Measurements from ENCODE around the gene WIPF3. TPM values are rescaled to one million over a fixed set of nuclear protein-coding genes. Genes with fewer than 3 reads are reported as not detected.

Gene WIPF3
- total and polyA plus RNA-seq, 8 donors: 1.2 to 11.2 (median 4.0) TPM; not detected in 1

DNA sequence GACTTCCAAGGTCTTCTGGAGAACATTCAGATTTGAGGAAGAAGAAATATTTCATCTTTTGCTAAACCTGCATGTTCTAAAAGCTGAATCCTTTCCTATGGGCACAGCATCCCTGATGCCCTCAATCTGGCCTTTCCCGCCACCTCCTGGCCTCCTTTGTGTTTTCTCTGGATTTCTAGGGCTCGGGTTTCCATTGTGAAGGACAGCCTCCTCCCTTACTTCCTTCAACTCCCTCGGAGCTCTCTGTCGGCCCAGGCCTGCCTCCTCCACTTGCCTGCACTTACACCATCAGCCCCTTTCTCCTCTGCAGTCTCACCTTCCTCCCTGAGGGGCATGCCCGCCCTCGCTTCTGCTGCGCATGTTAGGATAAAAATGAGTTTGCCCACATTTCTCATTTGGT is 75.4 kb downstream of the WIPF3 start:
- TF ChIP-seq EP300 (IDR thresholded peaks at IDR 0.05): no peak
- WGBS, 5 donors: 61 to 75% (median 68%) methylated on average over 7 of the region's 7 CpGs
- Histone ChIP-seq H3K4me1 (peaks cover 9 to 36% (median 22%) of the 10 kb centered on the region in 4 donors), H3K36me3 (no peaks in the 10 kb centered on the region), H3K4me3 (no peak overlapping the region), H3K27ac (no peak overlapping the region), H3K9me3 (no peaks in the 10 kb centered on the region), H3K27me3 (peaks cover 0 to 5% (median 0%) of the 10 kb centered on the region in 3 donors)
- no peak for DNase-seq
- intact Hi-C loops (cut with DNase I; ENCODE audit: low total_unique reads): no loop called here

DNA sequence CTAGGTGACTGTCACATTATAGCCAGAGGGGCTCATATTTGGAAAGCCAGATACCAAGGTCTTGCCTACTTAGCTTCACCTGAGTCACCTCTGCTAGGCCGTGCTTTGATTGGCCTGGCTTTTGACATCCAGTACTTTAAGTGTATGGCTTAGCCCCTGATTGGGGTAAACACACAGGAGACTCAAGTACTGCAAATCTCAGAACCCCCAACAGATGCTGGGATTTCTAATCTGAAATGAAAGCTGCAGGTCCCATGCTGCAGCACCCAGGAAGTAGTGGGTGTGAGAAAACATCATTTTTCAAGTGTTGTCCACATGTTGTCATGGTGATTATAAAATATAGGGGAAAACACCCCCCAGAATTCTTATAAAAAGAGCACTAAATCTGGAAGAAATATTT is 76.2 kb downstream of the WIPF3 start:
- no peak for TF ChIP-seq POLR2A (IDR thresholded peaks at IDR 0.05)
- TF ChIP-seq EP300 (IDR thresholded peaks at IDR 0.05): no peak
- TF ChIP-seq, protein P1, sequence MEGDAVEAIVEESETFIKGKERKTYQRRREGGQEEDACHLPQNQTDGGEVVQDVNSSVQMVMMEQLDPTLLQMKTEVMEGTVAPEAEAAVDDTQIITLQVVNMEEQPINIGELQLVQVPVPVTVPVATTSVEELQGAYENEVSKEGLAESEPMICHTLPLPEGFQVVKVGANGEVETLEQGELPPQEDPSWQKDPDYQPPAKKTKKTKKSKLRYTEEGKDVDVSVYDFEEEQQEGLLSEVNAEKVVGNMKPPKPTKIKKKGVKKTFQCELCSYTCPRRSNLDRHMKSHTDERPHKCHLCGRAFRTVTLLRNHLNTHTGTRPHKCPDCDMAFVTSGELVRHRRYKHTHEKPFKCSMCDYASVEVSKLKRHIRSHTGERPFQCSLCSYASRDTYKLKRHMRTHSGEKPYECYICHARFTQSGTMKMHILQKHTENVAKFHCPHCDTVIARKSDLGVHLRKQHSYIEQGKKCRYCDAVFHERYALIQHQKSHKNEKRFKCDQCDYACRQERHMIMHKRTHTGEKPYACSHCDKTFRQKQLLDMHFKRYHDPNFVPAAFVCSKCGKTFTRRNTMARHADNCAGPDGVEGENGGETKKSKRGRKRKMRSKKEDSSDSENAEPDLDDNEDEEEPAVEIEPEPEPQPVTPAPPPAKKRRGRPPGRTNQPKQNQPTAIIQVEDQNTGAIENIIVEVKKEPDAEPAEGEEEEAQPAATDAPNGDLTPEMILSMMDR (IDR thresholded peaks at IDR 0.05): no peak
- no peak for TF ChIP-seq POLR2AphosphoS5 (IDR thresholded peaks at IDR 0.05)

DNA sequence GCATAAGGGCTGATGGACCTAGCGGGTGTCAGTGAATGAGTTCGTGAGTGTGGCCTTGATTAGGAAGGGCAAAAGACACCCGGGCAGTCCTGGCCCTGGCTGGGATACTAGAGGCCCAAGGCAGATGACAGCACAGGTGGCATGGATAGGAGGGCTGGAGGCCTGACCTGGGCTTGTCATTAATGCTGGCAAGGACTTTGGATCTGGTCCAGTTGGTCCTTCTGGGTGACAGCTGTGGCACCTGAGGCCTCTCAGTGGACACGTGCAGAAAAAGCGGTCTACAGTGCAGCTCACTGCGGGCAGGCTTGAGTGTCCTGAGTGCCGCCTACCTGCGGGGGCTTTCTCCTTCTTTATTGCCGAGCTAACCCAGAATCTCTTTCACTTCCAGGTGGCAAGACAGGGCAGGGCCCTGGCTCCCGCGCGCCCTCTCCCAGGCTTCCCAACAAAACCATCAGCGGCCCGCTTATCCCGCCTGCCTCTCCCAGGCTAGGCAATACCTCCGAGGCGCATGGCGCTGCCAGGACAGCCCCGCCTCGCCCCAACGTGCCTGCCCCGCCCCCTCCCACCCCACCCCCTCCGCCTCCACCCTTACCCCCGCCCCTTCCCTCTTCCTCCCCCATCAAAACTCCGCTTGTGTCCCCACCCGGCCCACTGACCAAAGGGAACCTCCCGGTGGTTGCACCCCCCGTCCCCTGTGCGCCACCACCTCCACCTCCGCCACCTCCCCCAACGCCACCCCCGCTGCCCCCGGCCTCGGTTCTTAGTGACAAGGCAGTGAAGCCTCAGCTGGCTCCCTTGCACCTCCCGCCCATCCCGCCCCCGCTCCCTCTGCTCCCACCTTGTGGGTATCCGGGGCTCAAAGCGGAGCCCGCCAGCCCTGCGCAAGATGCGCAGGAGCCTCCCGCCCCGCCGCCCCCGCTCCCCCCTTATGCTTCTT is 77.4 kb downstream of the WIPF3 start:
- intact Hi-C loops (cut with DNase I; ENCODE audit: low total_unique reads): no loop called here
- Histone ChIP-seq H3K27me3 (peaks cover 0 to 5% (median 0%) of the 10 kb centered on the region in 3 donors), H3K9me3 (no peaks in the 10 kb centered on the region), H3K36me3 (peaks cover 0 to 7% (median under 1%) of the 10 kb centered on the region in 4 donors), H3K4me3 (peak overlapping the region; percentile 49 to 56 (median 53)), H3K4me1 (peaks cover 9 to 36% (median 22%) of the 10 kb centered on the region in 4 donors), H3K27ac (peak overlapping the region; percentile 38 to 74 (median 55))
- DNase-seq: peak; percentile 60
- 17 to 35% (median 21%) methylated on average over 9 to 45 of the region's 46 CpGs for WGBS, 5 donors
- no peak for TF ChIP-seq POLR2AphosphoS5 (IDR thresholded peaks at IDR 0.05)
- TF ChIP-seq EP300 (IDR thresholded peaks at IDR 0.05): no peak
- TF ChIP-seq, protein P1 (IDR thresholded peaks at IDR 0.05): no peak
- TF ChIP-seq POLR2A (IDR thresholded peaks at IDR 0.05): no peak

More for the DNA sequence above, 76.2 kb downstream of the WIPF3 start:
- DNase-seq: no peak
- Histone ChIP-seq H3K27me3 (peaks cover 0 to 5% (median 0%) of the 10 kb centered on the region in 3 donors), H3K4me3 (no peak overlapping the region), H3K36me3 (no peaks in the 10 kb centered on the region), H3K9me3 (no peaks in the 10 kb centered on the region), H3K4me1 (peaks cover 9 to 36% (median 22%) of the 10 kb centered on the region in 4 donors), H3K27ac (no peak overlapping the region)
- 75 to 100% (median 91%) methylated on average over 1 of the region's 1 CpG for WGBS, 5 donors
- intact Hi-C loops (cut with DNase I; ENCODE audit: low total_unique reads): no loop called here

DNA sequence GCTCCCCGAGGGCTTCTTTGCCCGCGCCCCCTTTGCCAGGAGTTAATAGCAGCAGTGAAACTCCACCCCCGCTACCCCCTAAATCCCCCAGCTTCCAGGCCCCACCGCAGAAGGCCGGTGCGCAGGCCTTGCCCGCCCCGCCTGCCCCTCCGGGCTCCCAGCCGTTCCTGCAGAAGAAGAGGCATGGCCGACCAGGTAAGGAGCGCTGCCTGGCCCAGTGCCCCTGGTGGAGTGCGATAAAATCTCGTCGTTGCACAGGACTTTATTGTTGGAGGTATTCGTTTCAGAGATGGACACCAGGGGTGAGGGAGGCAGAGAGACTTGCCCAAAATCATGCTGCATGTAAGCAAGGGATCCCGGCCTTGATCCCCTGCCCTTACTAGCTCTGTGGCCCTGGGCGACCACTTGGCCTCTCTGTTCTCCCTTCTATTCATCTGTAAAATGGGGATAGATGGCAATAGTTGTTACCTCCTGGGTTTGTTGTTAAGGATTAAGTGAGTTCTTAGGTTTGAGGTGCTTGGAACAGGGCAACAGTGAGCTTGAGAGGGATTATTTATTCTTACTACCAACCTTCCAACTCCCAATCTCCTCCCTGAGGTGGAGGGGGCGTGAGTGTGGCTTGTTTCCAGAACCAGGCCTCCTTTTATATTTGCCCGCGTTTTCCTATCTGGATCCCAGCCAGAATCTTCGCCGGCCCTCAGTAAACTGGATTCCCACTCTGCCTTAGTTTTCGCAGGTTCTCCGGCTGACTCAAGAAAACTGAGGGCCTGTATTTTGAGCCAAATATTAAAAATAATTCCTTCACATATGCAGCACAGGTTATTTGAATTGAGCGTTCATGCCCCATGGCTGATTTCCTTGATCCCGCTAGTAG is 78.3 kb downstream of the WIPF3 start:
- peak overlapping the region; percentile 49 to 56 (median 53) for H3K4me3 ChIP-seq
- intact Hi-C loops (cut with DNase I; ENCODE audit: low total_unique reads): no loop called here
- no peaks in the 10 kb centered on the region for H3K9me3 ChIP-seq
- H3K27ac ChIP-seq: peak overlapping the region; percentile 38 to 74 (median 55)
- peaks cover 0 to 16% (median 9%) of the 10 kb centered on the region in 4 donors for H3K36me3 ChIP-seq
- 17 to 46% (median 19%) methylated on average over 18 to 28 of the region's 28 CpGs for WGBS, 5 donors
- DNase-seq: peak; percentile 75 to 78
- TF ChIP-seq, protein P1 (IDR thresholded peaks at IDR 0.05): peak in 2 of 7 experiments; percentile 11 to 12
- no peak for TF ChIP-seq POLR2A (IDR thresholded peaks at IDR 0.05)
- peaks cover 9 to 34% (median 22%) of the 10 kb centered on the region in 4 donors for H3K4me1 ChIP-seq
- H3K27me3 ChIP-seq: peaks cover 0 to 5% (median 0%) of the 10 kb centered on the region in 3 donors

Data from stomach (tissue), 9 donors.